Chondrocyte (in vitro differentiated cells): ENCODE measurements around the gene MTHFD2. TPM values are rescaled to one million over a fixed set of nuclear protein-coding genes. Genes with fewer than 3 reads are reported as not detected.
"Not testable (repeated sequence)": the region's sequence is repeated elsewhere in the genome, so short reads cannot be mapped to it uniquely, and the experiment has no call there.

Experiments used
- DNase-seq: peaks from one replicate; pipeline ENCODE4 v3.0.0; 2021; ENCODE audit warnings: mixed read lengths, low spot score
- H3K27ac Mint-ChIP-seq: one replicate; pipeline ENCODE4 v1.8.0; 2021; ENCODE audit warnings: mild to moderate bottlenecking, moderate library complexity, mixed read lengths; ENCODE audit not compliant: unreplicated experiment
- H3K27me3 Mint-ChIP-seq: 2 replicates; pipeline ENCODE4 v1.8.0; 2021; ENCODE audit warnings: low read depth, mixed read lengths
- H3K36me3 Mint-ChIP-seq: 2 replicates; pipeline ENCODE4 v1.8.0; 2021; ENCODE audit warnings: low read depth, mixed read lengths
- H3K4me1 Mint-ChIP-seq: 2 replicates; pipeline ENCODE4 v1.8.0; 2021; ENCODE audit warnings: low read depth, mild to moderate bottlenecking, mixed read lengths
- H3K4me3 Mint-ChIP-seq: one replicate; pipeline ENCODE4 v1.8.0; 2021; ENCODE audit warnings: mild to moderate bottlenecking, moderate library complexity, mixed read lengths; ENCODE audit not compliant: unreplicated experiment
- H3K9me3 Mint-ChIP-seq: 2 replicates; pipeline ENCODE4 v1.8.0; 2021; ENCODE audit warnings: low read depth, mixed read lengths
- CTCF ChIP-seq: fragments of 200-600 bp; sonication (generic); IDR thresholded peaks from 2 replicates; pipeline ENCODE4 v1.5.0; 2021; ENCODE audit warnings: antibody characterized with exemption, mild to moderate bottlenecking, moderate library complexity
- total RNA-seq: library from RNA; stranded (reverse); gene quantifications from 3 replicates; pipeline ENCODE4 v1.2.1, GENCODE V29; 2021

MTHFD2 gene
- total RNA-seq, 1 donor from 2014 or later = 363 TPM

GRCh38 chr2:74204436-74204835 lies 6.0 kb downstream of the MTHFD2 start:
- TF ChIP-seq CTCF = no peak
- H3K36me3 Mint-ChIP-seq = peaks cover 26% of the 10 kb centered on the region
- H3K4me3 Mint-ChIP-seq = no peak overlapping the region
- H3K4me1 Mint-ChIP-seq = peaks cover 90% of the 10 kb centered on the region
- H3K9me3 Mint-ChIP-seq = no peaks in the 10 kb centered on the region
- DNase-seq = no peak
- peak overlapping the region; percentile 20 for H3K27ac Mint-ChIP-seq
- no peaks in the 10 kb centered on the region for H3K27me3 Mint-ChIP-seq

- Mint-ChIP-seq H3K4me1 (peaks cover 93% of the 10 kb centered on the region), H3K9me3 (no peaks in the 10 kb centered on the region), H3K36me3 (peaks cover 28% of the 10 kb centered on the region), H3K4me3 (no peak overlapping the region), H3K27me3 (no peaks in the 10 kb centered on the region), H3K27ac (peak overlapping the region; percentile 34)
- no peak for TF ChIP-seq CTCF
- no peak for DNase-seq
Measured at GRCh38 chr2:74205113-74205512, 6.7 kb downstream of the MTHFD2 start.

GRCh38 chr2:74205596-74205995 lies 7.2 kb downstream of the MTHFD2 start:
- H3K4me3 Mint-ChIP-seq = no peak overlapping the region
- no peak for DNase-seq
- no peaks in the 10 kb centered on the region for H3K9me3 Mint-ChIP-seq
- no peak for TF ChIP-seq CTCF
- H3K27me3 Mint-ChIP-seq = no peaks in the 10 kb centered on the region
- H3K4me1 Mint-ChIP-seq = peaks cover 91% of the 10 kb centered on the region
- peaks cover 28% of the 10 kb centered on the region for H3K36me3 Mint-ChIP-seq
- peak overlapping the region; percentile 34 for H3K27ac Mint-ChIP-seq

GRCh38 chr2:74206180-74206688 lies 7.8 kb downstream of the MTHFD2 start:
- DNase-seq = no peak
- no peaks in the 10 kb centered on the region for H3K27me3 Mint-ChIP-seq
- H3K27ac Mint-ChIP-seq = peak overlapping the region; percentile 18
- H3K36me3 Mint-ChIP-seq = peaks cover 30% of the 10 kb centered on the region
- no peaks in the 10 kb centered on the region for H3K9me3 Mint-ChIP-seq
- peaks cover 84% of the 10 kb centered on the region for H3K4me1 Mint-ChIP-seq
- no peak overlapping the region for H3K4me3 Mint-ChIP-seq
- no peak for TF ChIP-seq CTCF

- Mint-ChIP-seq H3K4me1 (peaks cover 26% of the 10 kb centered on the region), H3K4me3 (no peak overlapping the region), H3K36me3 (peaks cover 34% of the 10 kb centered on the region), H3K27me3 (no peaks in the 10 kb centered on the region), H3K9me3 (no peaks in the 10 kb centered on the region), H3K27ac (no peak overlapping the region)
- TF ChIP-seq CTCF = no peak
- no peak for DNase-seq
Measured at GRCh38 chr2:74212702-74213410, 14.4 kb downstream of the MTHFD2 start.

GRCh38 chr2:74215771-74216170 lies 17.4 kb downstream of the MTHFD2 start:
- not testable (repeated sequence) for H3K4me1 Mint-ChIP-seq, H3K27ac Mint-ChIP-seq, H3K4me3 Mint-ChIP-seq, H3K9me3 Mint-ChIP-seq, DNase-seq, H3K27me3 Mint-ChIP-seq
- peaks cover 34% of the 10 kb centered on the region for H3K36me3 Mint-ChIP-seq
